HL-60 (cell line): ENCODE measurements around the gene GSK3A.

Experiments
- DNase-seq, 2 experiments: peaks; one replicate each; pipeline ENCODE4 v3.0.0-alpha.2; 2010 to 2020; ENCODE audit warnings: low read depth in 1 of 2, low spot score in 1 of 2
- H3K27ac ChIP-seq: fragments of 250-450 bp; sonication (Bioruptor Pico); replicated peaks from 2 replicates; pipeline ENCODE4 v1.5.1; 2020; ENCODE audit warnings: mild to moderate bottlenecking, moderate library complexity
- H3K27me3 ChIP-seq: fragments of 250-450 bp; sonication (Bioruptor Pico); 2 replicates; pipeline ENCODE4 v1.5.1; 2021; ENCODE audit warnings: mild to moderate bottlenecking, moderate library complexity; ENCODE audit not compliant: insufficient read depth, poor library complexity, severe bottlenecking
- H3K4me3 ChIP-seq: replicated peaks from 2 replicates; pipeline ENCODE4 v1.5.1; 2011; ENCODE audit warnings: mild to moderate bottlenecking, control low read depth, low read length; ENCODE audit not compliant: insufficient read depth
- CTCF ChIP-seq: IDR thresholded peaks from one replicate; pipeline ENCODE4 v1.5.1; 2011; ENCODE audit warnings: low read length, control low read depth, inconsistent platforms; ENCODE audit not compliant: insufficient read depth
- GABPA ChIP-seq: IDR thresholded peaks from 2 replicates; pipeline ENCODE4 v1.6.1; 2012; ENCODE audit warnings: low read depth
- POLR2AphosphoS5 ChIP-seq: IDR thresholded peaks from 2 replicates; pipeline ENCODE4 v1.6.1; 2012; ENCODE audit warnings: low read depth
- REST ChIP-seq: IDR thresholded peaks from 2 replicates; pipeline ENCODE4 v1.6.1; 2012; ENCODE audit warnings: low read depth; ENCODE audit not compliant: insufficient replicate concordance
- SPI1 ChIP-seq: IDR thresholded peaks from 2 replicates; pipeline ENCODE4 v1.6.1; 2012; ENCODE audit warnings: low read depth, mild to moderate bottlenecking, borderline replicate concordance

GSK3A gene

GRCh38 chr19:42276284-42276683 lies 33.9 kb upstream of the GSK3A start:
- no peak overlapping the region for H3K27ac ChIP-seq
- no peak for DNase-seq
- H3K27me3 ChIP-seq: no peaks in the 10 kb centered on the region

GRCh38 chr19:42275517-42275916 lies 33.1 kb upstream of the GSK3A start:
- H3K4me3 ChIP-seq: no peak overlapping the region

More at GRCh38 chr19:42276284-42276683, 33.9 kb upstream of the GSK3A start:
- H3K4me3 ChIP-seq: no peak overlapping the region
- TF ChIP-seq GABPA (no peak), CTCF (no peak), REST (no peak), POLR2AphosphoS5 (no peak), SPI1 (no peak)

GRCh38 chr19:42275103-42275502 lies 32.7 kb upstream of the GSK3A start:
- H3K4me3 ChIP-seq: no peak overlapping the region
- H3K27ac ChIP-seq: no peak overlapping the region
- DNase-seq: no peak
- TF ChIP-seq POLR2AphosphoS5: no peak
- TF ChIP-seq SPI1: no peak
- TF ChIP-seq GABPA: no peak
- no peaks in the 10 kb centered on the region for H3K27me3 ChIP-seq

More at GRCh38 chr19:42275517-42275916, 33.1 kb upstream of the GSK3A start:
- Histone ChIP-seq H3K27ac (no peak overlapping the region), H3K27me3 (no peaks in the 10 kb centered on the region)
- DNase-seq: no peak
- no peak for TF ChIP-seq GABPA
- TF ChIP-seq REST: no peak
- no peak for TF ChIP-seq POLR2AphosphoS5
- TF ChIP-seq SPI1: no peak
- no peak for TF ChIP-seq CTCF

- TF ChIP-seq SPI1 (no peak), CTCF (no peak), REST (no peak), POLR2AphosphoS5 (no peak), GABPA (no peak)
- no peak for DNase-seq
- no peak overlapping the region for H3K4me3 ChIP-seq
- H3K27ac ChIP-seq: no peak overlapping the region
- no peaks in the 10 kb centered on the region for H3K27me3 ChIP-seq
These were observed 31.8 kb upstream of the GSK3A start for GRCh38 chr19:42274065-42274682.
